ENCODE data around the gene TTBK1.

TTBK1 gene

DNA sequence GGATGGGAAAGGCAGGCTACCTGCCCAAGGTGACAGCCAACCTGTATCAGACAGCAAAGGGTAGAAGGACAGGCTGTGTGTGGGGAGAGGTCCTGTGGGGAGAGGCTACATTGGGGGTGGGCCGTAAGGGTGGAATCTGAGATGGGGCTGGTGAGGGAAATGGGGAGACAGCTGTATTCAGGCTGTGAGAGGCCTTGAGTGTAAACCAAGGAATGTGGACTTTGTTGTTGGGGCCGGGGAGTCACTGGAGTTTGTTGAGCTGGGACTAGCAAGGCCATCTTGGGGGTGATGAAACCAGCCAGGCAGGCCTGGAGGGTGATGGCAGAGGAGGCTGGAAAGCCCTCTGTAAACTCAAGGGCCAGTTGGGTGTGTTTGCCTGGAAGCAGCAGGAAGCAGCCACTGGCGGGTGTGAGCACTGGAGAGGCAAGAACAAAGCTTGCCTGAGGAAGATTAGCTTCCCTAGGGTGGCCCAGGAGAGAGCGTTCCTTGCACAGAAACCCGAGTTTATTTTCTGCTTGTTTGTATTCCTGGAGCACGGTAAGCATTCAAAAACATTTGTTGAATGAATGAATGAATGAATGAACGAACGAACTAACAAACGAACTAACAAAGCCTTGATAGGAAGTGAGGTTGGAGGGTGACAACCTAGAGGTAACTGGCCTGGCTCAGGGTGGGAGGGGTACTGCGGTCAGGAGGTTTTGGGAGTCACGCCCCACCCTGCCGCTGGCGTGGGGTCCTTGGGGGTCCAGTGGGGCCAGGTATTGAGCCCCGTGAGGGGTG lies 18.9 kb downstream of the TTBK1 start:
- TF ChIP-seq POLR2A (IDR thresholded peaks at IDR 0.05; ENCODE audit: extremely low read depth, insufficient read length), result no peak
- TF ChIP-seq CTCF (IDR thresholded peaks at IDR 0.05; ENCODE audit: low read depth, low read length), result no peak
- TF ChIP-seq MYC (IDR thresholded peaks at IDR 0.05; ENCODE audit: low read depth, low read length), result no peak
- TF ChIP-seq, protein P1, sequence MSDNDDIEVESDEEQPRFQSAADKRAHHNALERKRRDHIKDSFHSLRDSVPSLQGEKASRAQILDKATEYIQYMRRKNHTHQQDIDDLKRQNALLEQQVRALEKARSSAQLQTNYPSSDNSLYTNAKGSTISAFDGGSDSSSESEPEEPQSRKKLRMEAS (IDR thresholded peaks at IDR 0.05; ENCODE audit: low read depth, low read length), result no peak
- no peak overlapping the region for H3K4me3 ChIP-seq (ENCODE audit: low read depth, low read length)
- no peak for DNase-seq (ENCODE audit: low read depth)

DNA sequence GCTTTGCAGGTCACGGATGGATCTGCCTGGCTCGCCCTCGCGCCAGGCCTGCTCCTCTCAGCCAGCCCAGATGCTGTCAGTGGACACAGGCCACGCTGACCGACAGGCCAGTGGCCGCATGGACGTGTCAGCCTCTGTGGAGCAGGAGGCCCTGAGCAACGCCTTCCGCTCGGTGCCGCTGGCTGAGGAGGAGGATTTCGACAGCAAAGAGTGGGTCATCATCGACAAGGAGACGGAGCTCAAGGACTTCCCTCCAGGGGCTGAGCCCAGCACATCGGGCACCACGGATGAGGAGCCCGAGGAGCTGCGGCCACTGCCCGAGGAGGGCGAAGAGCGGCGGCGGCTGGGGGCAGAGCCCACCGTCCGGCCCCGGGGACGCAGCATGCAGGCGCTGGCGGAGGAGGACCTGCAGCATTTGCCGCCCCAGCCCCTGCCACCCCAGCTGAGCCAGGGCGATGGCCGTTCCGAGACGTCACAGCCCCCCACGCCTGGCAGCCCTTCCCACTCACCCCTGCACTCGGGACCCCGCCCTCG lies 19.6 kb downstream of the TTBK1 start:
- TF ChIP-seq, protein P1 (IDR thresholded peaks at IDR 0.05; ENCODE audit: low read depth, low read length), result no peak
- TF ChIP-seq POLR2A (IDR thresholded peaks at IDR 0.05; ENCODE audit: extremely low read depth, insufficient read length) (no peak), CTCF (IDR thresholded peaks at IDR 0.05; ENCODE audit: low read depth, low read length) (no peak), MYC (IDR thresholded peaks at IDR 0.05; ENCODE audit: low read depth, low read length) (no peak)
- no peak overlapping the region for H3K4me3 ChIP-seq (ENCODE audit: low read depth, low read length)
- DNase-seq (ENCODE audit: low read depth), result no peak

DNA sequence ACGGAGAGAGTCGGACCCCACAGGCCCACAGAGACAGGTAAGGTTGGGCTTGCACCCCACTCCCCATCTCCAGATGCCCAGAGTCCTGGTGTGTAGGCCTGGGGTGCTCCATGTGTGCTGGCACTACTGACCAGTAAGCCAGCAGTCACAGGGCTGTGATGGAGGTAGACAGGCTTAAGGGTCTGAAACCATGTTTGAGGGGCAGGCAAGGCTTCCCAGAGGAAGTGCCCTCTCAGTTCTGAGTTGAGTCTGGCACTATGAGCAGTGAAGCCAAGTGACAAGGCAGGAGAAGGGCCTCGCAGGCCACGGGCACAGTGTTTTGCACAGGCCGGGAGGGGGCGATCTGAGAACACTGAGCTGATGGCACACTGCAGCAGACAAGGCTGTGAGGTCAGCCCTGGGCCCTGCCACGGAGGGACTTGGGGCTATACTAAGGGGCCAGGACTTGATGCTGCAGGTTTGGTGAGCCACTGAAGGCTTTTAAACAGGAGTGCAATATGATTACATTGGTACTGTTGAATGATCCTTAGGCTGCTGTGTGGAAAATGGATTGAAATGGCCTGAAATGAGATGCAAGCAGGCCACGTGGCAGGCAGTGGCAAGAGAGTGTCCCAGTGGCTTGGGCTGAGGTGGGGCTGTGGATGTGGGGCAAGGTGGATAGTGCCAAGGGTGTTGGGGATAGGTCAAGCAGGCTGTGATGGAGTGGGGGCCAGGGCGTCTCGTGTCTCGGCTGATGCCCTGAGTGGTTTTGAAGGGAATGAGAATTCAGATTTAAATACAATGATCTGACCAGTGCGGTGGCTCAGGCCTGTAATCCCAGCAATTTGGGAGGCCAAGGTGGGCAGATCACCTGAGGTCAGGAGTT lies 20.3 kb downstream of the TTBK1 start:
- DNase-seq (ENCODE audit: low read depth), result peak; percentile 84
- H3K4me3 ChIP-seq (ENCODE audit: low read depth, low read length), result no peak overlapping the region
- TF ChIP-seq CTCF (IDR thresholded peaks at IDR 0.05; ENCODE audit: low read depth, low read length) (peak; percentile 86), POLR2A (IDR thresholded peaks at IDR 0.05; ENCODE audit: extremely low read depth, insufficient read length) (no peak)
- TF ChIP-seq, protein P1 (IDR thresholded peaks at IDR 0.05; ENCODE audit: low read depth, low read length), result peak; percentile 35; the same call in 1 of the 2 replicates

- H3K4me3 ChIP-seq (ENCODE audit: low read depth, low read length), result no peak overlapping the region
- DNase-seq (ENCODE audit: low read depth), result no peak
- TF ChIP-seq POLR2A (IDR thresholded peaks at IDR 0.05; ENCODE audit: extremely low read depth, insufficient read length) (no peak), MYC (IDR thresholded peaks at IDR 0.05; ENCODE audit: low read depth, low read length) (no peak), CTCF (IDR thresholded peaks at IDR 0.05; ENCODE audit: low read depth, low read length) (no peak)
- TF ChIP-seq, protein P1 (IDR thresholded peaks at IDR 0.05; ENCODE audit: low read depth, low read length), result no peak
Measured at GRCh38 chr6:43264599-43265145, 21.4 kb downstream of the TTBK1 start.

- H3K4me3 ChIP-seq (ENCODE audit: low read depth, low read length), result no peak overlapping the region
- TF ChIP-seq, protein P1 (IDR thresholded peaks at IDR 0.05; ENCODE audit: low read depth, low read length), result no peak
- TF ChIP-seq MYC (IDR thresholded peaks at IDR 0.05; ENCODE audit: low read depth, low read length) (no peak), CTCF (IDR thresholded peaks at IDR 0.05; ENCODE audit: low read depth, low read length) (no peak), POLR2A (IDR thresholded peaks at IDR 0.05; ENCODE audit: extremely low read depth, insufficient read length) (no peak)
- no peak for DNase-seq (ENCODE audit: low read depth)
Measured at GRCh38 chr6:43265564-43265963, 22.3 kb downstream of the TTBK1 start.
